HCT116 (cell line): ENCODE results near the gene AKIRIN2. TPM values are rescaled to one million over a fixed set of nuclear protein-coding genes. Genes with fewer than 3 reads are reported as not detected.

Experiments
- ATAC-seq: fragments of 200-7000 bp; cut with Tn5 transposase; 2 replicates; pipeline ENCODE4 v1.9.1; 2020; ENCODE audit warnings: mild to moderate bottlenecking, moderate library complexity
- BruUV-seq: library from RNA; stranded (reverse); fragments of 400-500 nt; replicated peaks from 2 replicates; lab custom pipeline; 2021; lab: Mats Ljungman, UMichigan
- CTCF ChIA-PET: fragments of 300-600 bp; sonication (Branson Sonifier 250); formaldehyde crosslinking; loops from one replicate; lab custom pipeline; 2021; ENCODE audit warnings: antibody characterized with exemption; lab: Charles Lee
- POLR2A ChIA-PET: fragments of 300-600, 350-600 bp; sonication (Branson Sonifier 250); formaldehyde crosslinking; loops from one replicate; lab custom pipeline; 2021; ENCODE audit warnings: antibody characterized with exemption; lab: Charles Lee
- RAD21 ChIA-PET, 2 experiments: fragments of 300-600 bp; sonication (Branson Sonifier 250); formaldehyde crosslinking; loops; one replicate each; lab custom pipeline; 2023; ENCODE audit warnings: low total read pairs in 2 of 2; ENCODE audit not compliant: uncharacterized antibody in 2 of 2, unreplicated experiment in 2 of 2, low non-redundant PET in 1 of 2; lab: Charles Lee
- DNase-seq: peaks from one replicate; pipeline ENCODE4 v3.0.0-alpha.2; 2010; ENCODE audit warnings: low read depth, low spot score
- H2AFZ ChIP-seq: fragments of 200-600 bp; shearing (Covaris generic), sonication (generic); 2 replicates; pipeline ENCODE4 v1.6.1; 2017; ENCODE audit warnings: low read depth, mixed run types, mixed read lengths, antibody characterized with exemption, low read length; ENCODE audit not compliant: poor library complexity, severe bottlenecking
- H3K27ac ChIP-seq: 2 replicates; pipeline ENCODE4 v1.5.1; 2012; ENCODE audit warnings: low read depth, low read length
- H3K27me3 ChIP-seq: fragments of 200-600 bp; sonication (generic); 2 replicates; pipeline ENCODE4 v1.6.1; 2016; ENCODE audit warnings: mixed run types, low read length, mixed read lengths; ENCODE audit not compliant: insufficient read depth
- H3K36me3 ChIP-seq, 2 experiments: fragments of 200-500 bp in 1 of 2; fragments of 200-600 bp in 1 of 2; sonication (Bioruptor generic) in 1 of 2; sonication (generic) in 1 of 2; 2 replicates each; pipeline versions ENCODE4 v1.5.1 to v1.6.1; 2014 to 2016; ENCODE audit warnings: low read length in 2 of 2, inconsistent platforms in 1 of 2, mixed read lengths in 1 of 2, mixed run types in 1 of 2; ENCODE audit not compliant: insufficient read depth in 2 of 2, control insufficient read depth in 1 of 2
- H3K4me1 ChIP-seq, 2 experiments: fragments of 200-600 bp in 1 of 2; sonication (generic) in 1 of 2; 2 replicates each; pipeline versions ENCODE4 v1.5.1 to v1.6.1; 2012 to 2017; ENCODE audit warnings: low read length in 2 of 2, inconsistent platforms in 1 of 2, mild to moderate bottlenecking in 1 of 2, mixed read lengths in 1 of 2, mixed run types in 1 of 2, moderate library complexity in 1 of 2; ENCODE audit not compliant: insufficient read depth in 2 of 2, control insufficient read depth in 1 of 2
- H3K4me2 ChIP-seq: fragments of 200-600 bp; sonication (generic); 2 replicates; pipeline ENCODE4 v1.6.1; 2017; ENCODE audit warnings: mixed run types, low read length, mixed read lengths
- H3K4me3 ChIP-seq, 2 experiments: fragments of 200-600 bp in 1 of 2; sonication (generic) in 1 of 2; replicated peaks in 1 of 2; 2 replicates each; pipeline ENCODE4 v1.5.1; 2011 to 2016; ENCODE audit warnings: low read length in 2 of 2, control low read depth in 1 of 2, low read depth in 1 of 2, mild to moderate bottlenecking in 1 of 2, mixed read lengths in 1 of 2, mixed run types in 1 of 2
- H3K79me2 ChIP-seq: fragments of 200-600 bp; sonication (generic); 2 replicates; pipeline ENCODE4 v1.6.1; 2017; ENCODE audit warnings: mild to moderate bottlenecking, mixed run types, low read length, moderate library complexity, mixed read lengths; ENCODE audit not compliant: insufficient read depth
- H3K9ac ChIP-seq: fragments of 200-600 bp; sonication (generic); 2 replicates; pipeline ENCODE4 v1.6.1; 2016; ENCODE audit warnings: low read length, mixed read lengths
- H3K9me2 ChIP-seq: fragments of 200-600 bp; sonication (generic), shearing (Covaris generic); 2 replicates; pipeline ENCODE4 v1.6.1; 2017; ENCODE audit warnings: mixed run types, mild to moderate bottlenecking, moderate library complexity; ENCODE audit not compliant: insufficient read depth
- H3K9me3 ChIP-seq, 2 experiments: fragments of 200-500 bp in 1 of 2; fragments of 200-600 bp in 1 of 2; sonication (Bioruptor generic) in 1 of 2; sonication (generic) in 1 of 2; 2 replicates each; pipeline ENCODE4 v1.6.1; 2014 to 2017; ENCODE audit warnings: low read length in 2 of 2, mixed read lengths in 2 of 2, inconsistent platforms in 1 of 2, low read depth in 1 of 2, mild to moderate bottlenecking in 1 of 2, mixed run types in 1 of 2, moderate library complexity in 1 of 2; ENCODE audit not compliant: control insufficient read depth in 1 of 2, insufficient read depth in 1 of 2
- H4K20me1 ChIP-seq: fragments of 200-600 bp; sonication (generic), shearing (Covaris generic); 2 replicates; pipeline ENCODE4 v1.6.1; 2017; ENCODE audit warnings: mixed run types, mild to moderate bottlenecking, moderate library complexity; ENCODE audit not compliant: insufficient read depth
- CBX3 ChIP-seq: IDR thresholded peaks from 2 replicates; pipeline ENCODE4 v1.6.1; 2012; ENCODE audit warnings: low read depth
- FOSL1 ChIP-seq: IDR thresholded peaks from 2 replicates; pipeline ENCODE4 v1.6.1; 2012; ENCODE audit warnings: low read depth
- JUND ChIP-seq: IDR thresholded peaks from 2 replicates; pipeline ENCODE4 v1.6.1; 2012
- RAD21 ChIP-seq: IDR thresholded peaks from 2 replicates; pipeline ENCODE4 v1.6.1; 2012; ENCODE audit warnings: low read depth, mild to moderate bottlenecking
- SP1 ChIP-seq: IDR thresholded peaks from 2 replicates; pipeline ENCODE4 v1.6.1; 2012; ENCODE audit warnings: low read depth
- ZFX ChIP-seq: fragments of 450-650 bp; IDR thresholded peaks from 2 replicates; pipeline ENCODE4 v1.6.1; 2017
- intact Hi-C: fragments of 100-400 bp; cut with micrococcal nuclease; formaldehyde crosslinking; loops from 2 replicates; pipeline ENCODE4 v1.10.0; 2022
- total RNA-seq: library from RNA; stranded (reverse); gene quantifications from one replicate; pipeline ENCODE4 v1.2.1, GENCODE V29; 2021; ENCODE audit not compliant: unreplicated experiment
- TF ChIP-seq, protein P1 (sequence below): IDR thresholded peaks from 2 replicates; pipeline ENCODE4 v1.6.1; 2012

AKIRIN2 gene
- total RNA-seq, 1 experiment from 2014 or later = 54.8 TPM

DNA sequence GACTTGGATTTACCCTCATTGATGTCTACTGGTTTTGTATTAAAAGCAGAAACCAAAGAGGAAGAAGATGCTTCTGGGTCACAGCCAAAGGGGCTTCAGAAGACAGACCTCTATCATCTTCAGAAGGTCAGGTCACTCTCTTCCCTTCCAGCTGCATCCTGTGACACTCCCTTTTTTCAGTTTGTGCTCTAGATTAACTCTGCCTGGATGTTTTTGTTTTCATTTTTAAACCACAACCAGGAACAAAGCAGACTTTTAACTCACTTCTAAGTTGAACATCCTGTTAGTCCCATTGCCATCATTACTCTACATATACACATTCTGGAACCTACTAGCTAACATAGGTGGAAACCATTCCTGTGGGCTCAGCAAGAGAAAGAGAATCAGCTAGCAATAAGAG, 45.2 kb downstream of the AKIRIN2 start:
- Histone ChIP-seq H4K20me1 (no peaks in the 10 kb centered on the region; the same call in 1 of the 2 replicates), H3K9me3 (no peaks in the 10 kb centered on the region), H3K4me3 (no peak overlapping the region), H3K27me3 (no peaks in the 10 kb centered on the region), H3K27ac (no peak overlapping the region), H2AFZ (no peak overlapping the region), H3K36me3 (peaks cover 3 to 10% of the 10 kb centered on the region in 2 experiments; a peak in 2 of 4 replicates), H3K9me2 (no peaks in the 10 kb centered on the region), H3K9ac (no peak overlapping the region), H3K4me2 (no peak overlapping the region), H3K4me1 (peaks cover 0 to 7% of the 10 kb centered on the region in 2 experiments; a peak in 2 of 4 replicates), H3K79me2 (no peaks in the 10 kb centered on the region)
- ATAC-seq = no peak
- no TSS peak for BruUV-seq
- CTCF ChIA-PET = no interaction called here
- POLR2A ChIA-PET = interaction anchor here (1.1 kb wide), 1 partner anchor 11 kb away, joined by 3 read pairs; no protein-coding TSS in a partner anchor
- RAD21 ChIA-PET = no interaction called here
- no peak for TF ChIP-seq FOSL1
- TF ChIP-seq SP1 = no peak
- no peak for TF ChIP-seq RAD21
- TF ChIP-seq, protein P1, sequence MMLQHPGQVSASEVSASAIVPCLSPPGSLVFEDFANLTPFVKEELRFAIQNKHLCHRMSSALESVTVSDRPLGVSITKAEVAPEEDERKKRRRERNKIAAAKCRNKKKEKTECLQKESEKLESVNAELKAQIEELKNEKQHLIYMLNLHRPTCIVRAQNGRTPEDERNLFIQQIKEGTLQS = no peak
- DNase-seq = no peak
- intact Hi-C loops = no loop called here

DNA sequence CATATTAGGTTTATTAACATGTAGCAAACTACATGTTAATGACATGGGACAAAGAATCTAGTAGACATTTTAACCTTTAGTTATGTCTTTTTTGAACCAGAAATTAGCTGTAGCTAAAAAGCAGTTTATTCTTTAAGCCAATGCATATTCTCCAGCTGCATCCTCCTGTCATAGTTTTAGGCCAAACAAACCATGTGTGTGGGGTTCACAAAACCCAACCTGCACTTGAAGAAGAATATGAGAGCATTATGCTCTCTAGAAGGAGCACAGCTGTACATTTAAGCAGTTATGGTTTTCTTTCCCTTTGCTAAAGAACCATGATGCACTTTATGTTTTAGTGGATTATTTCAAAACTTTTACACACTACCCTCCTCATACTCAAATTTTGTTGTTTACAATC, 46.2 kb downstream of the AKIRIN2 start:
- ChIA-PET CTCF (no interaction called here), RAD21 (no interaction called here), POLR2A (interaction anchor here (1.1 kb wide), 1 partner anchor 12 kb away, joined by 3 read pairs; no protein-coding TSS in a partner anchor)
- no peaks in the 10 kb centered on the region for H3K9me3 ChIP-seq
- H3K4me1 ChIP-seq = peaks cover 0 to 7% of the 10 kb centered on the region in 2 experiments; a peak in 2 of 4 replicates
- no peaks in the 10 kb centered on the region; the same call in 1 of the 2 replicates for H4K20me1 ChIP-seq
- peaks cover 3 to 10% of the 10 kb centered on the region in 2 experiments; a peak in 2 of 4 replicates for H3K36me3 ChIP-seq
- H3K4me3 ChIP-seq = no peak overlapping the region
- no peaks in the 10 kb centered on the region for H3K79me2 ChIP-seq
- BruUV-seq = no TSS peak
- TF ChIP-seq ZFX (no peak), CBX3 (no peak), JUND (no peak)
- H2AFZ ChIP-seq = no peak overlapping the region
- ATAC-seq (no peak), DNase-seq (no peak)
- no peaks in the 10 kb centered on the region for H3K27me3 ChIP-seq
- no peak overlapping the region for H3K27ac ChIP-seq
- no peak overlapping the region for H3K4me2 ChIP-seq
- no peak overlapping the region for H3K9ac ChIP-seq
- intact Hi-C loops = no loop called here
- H3K9me2 ChIP-seq = no peaks in the 10 kb centered on the region
